Measurements from ENCODE around the gene GNG2.
A peak's percentile ranks its signal among the peaks of the same experiment; 100 is the strongest.

Gene GNG2

DNA sequence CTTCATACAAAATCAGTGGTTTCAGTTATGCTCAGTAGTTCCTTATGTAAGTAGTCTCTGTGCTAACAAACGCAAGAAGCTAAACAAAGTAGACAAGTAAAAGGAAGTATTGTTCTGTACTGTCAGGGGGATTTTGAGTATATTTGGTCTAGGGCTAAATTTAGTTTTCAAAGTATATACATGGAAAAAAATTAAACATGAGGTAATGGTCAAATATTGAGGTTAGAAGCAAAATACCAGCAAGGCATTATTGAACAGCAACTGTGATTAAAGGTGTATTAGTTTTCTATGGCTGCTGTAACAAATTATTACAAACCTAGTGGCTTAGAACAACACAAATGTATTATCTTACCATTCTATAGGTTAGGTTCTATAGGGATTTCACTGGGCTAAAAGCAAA lies 18.8 kb downstream of the GNG2 start:
- H3K4me3 ChIP-seq (ENCODE audit: control insufficient read depth, low read depth, low read length): no peak overlapping the region
- TF ChIP-seq CTCF (IDR thresholded peaks at IDR 0.05; ENCODE audit: control insufficient read depth, insufficient read depth, low read depth, low read length, missing control alignments): no peak
- DNase-seq (ENCODE audit: low read depth): no peak

GRCh38 chr14:51880835-51881580 lies 20.6 kb downstream of the GNG2 start:
- peak; percentile 44 for DNase-seq (ENCODE audit: low read depth)
- no peak for TF ChIP-seq CTCF (IDR thresholded peaks at IDR 0.05; ENCODE audit: control insufficient read depth, insufficient read depth, low read depth, low read length, missing control alignments)
- no peak overlapping the region for H3K4me3 ChIP-seq (ENCODE audit: control insufficient read depth, low read depth, low read length)

GRCh38 chr14:51881636-51882035 lies 21.2 kb downstream of the GNG2 start:
- DNase-seq (ENCODE audit: low read depth): no peak
- no peak for TF ChIP-seq CTCF (IDR thresholded peaks at IDR 0.05; ENCODE audit: control insufficient read depth, insufficient read depth, low read depth, low read length, missing control alignments)

DNA sequence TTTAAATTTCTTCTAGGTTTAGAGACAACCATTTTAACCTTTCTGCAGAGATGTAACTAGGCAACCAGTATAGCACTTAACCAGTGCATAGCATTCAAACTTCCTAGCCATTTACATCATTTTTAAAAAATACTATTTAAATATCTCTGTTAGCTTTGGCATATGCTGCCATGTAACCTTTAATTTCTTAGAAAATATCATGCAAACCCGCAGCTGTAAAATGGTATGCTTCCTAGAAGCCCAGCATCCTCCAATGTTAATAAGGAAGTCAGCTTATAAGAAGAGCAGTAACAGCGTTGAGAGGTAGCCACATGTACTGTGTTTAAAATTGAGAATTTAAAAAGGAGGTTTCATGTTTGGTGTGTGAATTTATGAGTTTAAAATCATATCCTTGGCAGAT lies 22.8 kb downstream of the GNG2 start:
- no peak for TF ChIP-seq CTCF (IDR thresholded peaks at IDR 0.05; ENCODE audit: control insufficient read depth, insufficient read depth, low read depth, low read length, missing control alignments)
- no peak overlapping the region for H3K4me3 ChIP-seq (ENCODE audit: control insufficient read depth, low read depth, low read length)
- no peak for DNase-seq (ENCODE audit: low read depth)

More at GRCh38 chr14:51881636-51882035, 21.2 kb downstream of the GNG2 start:
- no peak overlapping the region for H3K4me3 ChIP-seq (ENCODE audit: control insufficient read depth, low read depth, low read length)

DNA sequence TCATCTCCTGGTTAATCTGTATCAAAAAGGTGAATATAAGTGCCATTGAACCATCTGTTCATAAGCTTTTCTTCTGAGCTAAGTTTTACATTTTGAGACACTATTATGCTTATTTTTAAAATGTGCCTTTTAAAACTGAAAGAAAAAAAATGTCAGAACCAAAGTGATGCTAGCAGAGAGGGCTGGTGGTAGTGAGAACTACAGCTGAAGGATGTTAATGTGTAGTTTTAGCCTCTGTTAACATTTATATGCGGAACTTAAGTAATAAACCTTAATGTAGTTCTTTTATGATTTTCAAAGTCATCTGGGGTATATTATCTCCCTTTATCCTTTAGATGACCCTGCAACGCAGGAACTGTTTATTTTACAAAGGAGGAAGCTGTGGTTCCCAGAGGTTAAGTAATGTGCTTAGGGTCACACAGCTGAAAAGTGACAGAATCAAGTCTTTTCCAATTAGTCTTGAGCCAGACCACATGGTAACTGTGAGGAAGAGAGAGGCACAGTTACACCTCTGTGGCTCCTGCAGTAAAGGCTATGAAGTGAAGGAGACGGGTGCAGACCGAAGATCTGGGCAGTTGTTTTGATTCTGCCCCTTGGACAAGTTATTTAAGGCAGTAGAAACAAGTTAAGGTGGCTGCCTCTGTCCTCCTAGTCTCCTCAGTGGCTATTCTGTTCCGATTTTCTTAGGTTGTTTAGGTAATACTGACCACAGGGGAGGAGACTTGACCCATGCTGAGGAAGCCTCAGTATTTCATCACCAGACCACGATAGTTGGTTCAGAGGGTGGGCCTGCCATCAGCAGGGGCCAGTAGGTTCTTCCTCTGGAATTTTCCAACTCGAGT lies 23.9 kb downstream of the GNG2 start:
- no peak for TF ChIP-seq CTCF (IDR thresholded peaks at IDR 0.05; ENCODE audit: control insufficient read depth, insufficient read depth, low read depth, low read length, missing control alignments)
- no peak overlapping the region for H3K4me3 ChIP-seq (ENCODE audit: control insufficient read depth, low read depth, low read length)
- DNase-seq (ENCODE audit: low read depth): peak; percentile 41

- no peak for TF ChIP-seq CTCF (IDR thresholded peaks at IDR 0.05; ENCODE audit: control insufficient read depth, insufficient read depth, low read depth, low read length, missing control alignments)
- H3K4me3 ChIP-seq (ENCODE audit: control insufficient read depth, low read depth, low read length): no peak overlapping the region
- no peak for DNase-seq (ENCODE audit: low read depth)
Observed at GRCh38 chr14:51889851-51890250, 29.4 kb downstream of the GNG2 start.

All from AG09309 (cell line).